Measurements from ENCODE around the gene FAM20A. TPM values are rescaled to one million over a fixed set of nuclear protein-coding genes. Genes with fewer than 3 reads are reported as not detected.

Gene FAM20A
- total and polyA plus RNA-seq, 4 donors, result 69.7 to 101 (median 79.0) TPM

- Histone ChIP-seq H3K27ac (ENCODE audit: low read depth in 1 of 2, low read length in 1 of 2) (peak overlapping the region in 1 of 2 donors; percentile 54), H3K9ac (ENCODE audit: insufficient read depth in 1 of 2, low read length in 2 of 2) (no peak overlapping the region), H3K4me3 (no peak overlapping the region), H3K4me1 (ENCODE audit: control insufficient read depth in 5 of 5, insufficient read depth in 5 of 5, low read length in 5 of 5) (peaks cover 0 to 46% (median 26%) of the 10 kb centered on the region in 5 donors), H3K9me3 (ENCODE audit: control insufficient read depth in 4 of 4, insufficient read depth in 3 of 4, low read length in 3 of 4) (peaks cover 0 to 5% (median 1%) of the 10 kb centered on the region in 4 donors), H3K27me3 (ENCODE audit: control insufficient read depth in 3 of 3, insufficient read depth in 3 of 3, low read length in 2 of 3) (no peaks in the 10 kb centered on the region), H3K36me3 (ENCODE audit: control insufficient read depth in 4 of 4, insufficient read depth in 4 of 4, low read length in 4 of 4) (peaks cover 0 to 1% (median 0%) of the 10 kb centered on the region in 4 donors)
- no peak for TF ChIP-seq CTCF (IDR thresholded peaks at IDR 0.05; ENCODE audit: control extremely low read depth, extremely low read depth)
- ATAC-seq (ENCODE audit: insufficient read depth, low FRiP score) (no peak), DNase-seq (no peak)
- 66 to 83% methylated on average over 3 of the region's 3 CpGs for whole genome bisulfite sequencing, 2 donors
Measured at GRCh38 chr17:68577497-68577821, 23.7 kb downstream of the FAM20A start.

- peaks cover 0 to 46% (median 22%) of the 10 kb centered on the region in 5 donors for H3K4me1 ChIP-seq (ENCODE audit: control insufficient read depth in 5 of 5, insufficient read depth in 5 of 5, low read length in 5 of 5)
- H3K36me3 ChIP-seq (ENCODE audit: control insufficient read depth in 4 of 4, insufficient read depth in 4 of 4, low read length in 4 of 4), result peaks cover 0 to 1% (median 0%) of the 10 kb centered on the region in 4 donors
- H3K27me3 ChIP-seq (ENCODE audit: control insufficient read depth in 3 of 3, insufficient read depth in 3 of 3, low read length in 2 of 3), result no peaks in the 10 kb centered on the region
- no peak overlapping the region for H3K9ac ChIP-seq (ENCODE audit: insufficient read depth in 1 of 2, low read length in 2 of 2)
- peaks cover 0 to 5% (median 1%) of the 10 kb centered on the region in 4 donors for H3K9me3 ChIP-seq (ENCODE audit: control insufficient read depth in 4 of 4, insufficient read depth in 3 of 4, low read length in 3 of 4)
- DNase-seq (peak; percentile 71 to 94 (median 87)), ATAC-seq (ENCODE audit: insufficient read depth, low FRiP score) (peak; percentile 7)
- no peak overlapping the region for H3K4me3 ChIP-seq
- no peak for TF ChIP-seq CTCF (IDR thresholded peaks at IDR 0.05; ENCODE audit: control extremely low read depth, extremely low read depth)
- 72 to 81% methylated on average over 8 of the region's 8 CpGs for WGBS, 2 donors
- H3K27ac ChIP-seq (ENCODE audit: low read depth in 1 of 2, low read length in 1 of 2), result peak overlapping the region in 1 of 2 donors; percentile 54
Measured at GRCh38 chr17:68576811-68577496, 24.2 kb downstream of the FAM20A start.

GRCh38 chr17:68576137-68576536 is 25.0 kb downstream of the FAM20A start:
- DNase-seq (no peak), ATAC-seq (ENCODE audit: insufficient read depth, low FRiP score) (no peak)
- peaks cover 0 to 46% (median 20%) of the 10 kb centered on the region in 5 donors for H3K4me1 ChIP-seq (ENCODE audit: control insufficient read depth in 5 of 5, insufficient read depth in 5 of 5, low read length in 5 of 5)
- H3K4me3 ChIP-seq, result no peak overlapping the region
- no peak overlapping the region for H3K9ac ChIP-seq (ENCODE audit: insufficient read depth in 1 of 2, low read length in 2 of 2)
- peak overlapping the region in 1 of 2 donors; percentile 54 for H3K27ac ChIP-seq (ENCODE audit: low read depth in 1 of 2, low read length in 1 of 2)
- no peaks in the 10 kb centered on the region for H3K27me3 ChIP-seq (ENCODE audit: control insufficient read depth in 3 of 3, insufficient read depth in 3 of 3, low read length in 2 of 3)
- WGBS, 2 donors, result 92 to 94% methylated on average over 2 of the region's 2 CpGs
- H3K9me3 ChIP-seq (ENCODE audit: control insufficient read depth in 4 of 4, insufficient read depth in 3 of 4, low read length in 3 of 4), result peaks cover 0 to 5% (median 1%) of the 10 kb centered on the region in 4 donors
- TF ChIP-seq CTCF (IDR thresholded peaks at IDR 0.05; ENCODE audit: control extremely low read depth, extremely low read depth), result no peak
- peaks cover 0 to 1% (median 0%) of the 10 kb centered on the region in 4 donors for H3K36me3 ChIP-seq (ENCODE audit: control insufficient read depth in 4 of 4, insufficient read depth in 4 of 4, low read length in 4 of 4)
